GM18511 (cell line): ENCODE measurements around the gene FAM53B.

ENCODE experiments used
- ATAC-seq: cut with Tn5 transposase; IDR thresholded peaks from one replicate; pipeline ENCODE4 v1.9.1; 2021; ENCODE audit warnings: mild to moderate bottlenecking, moderate library complexity; ENCODE audit not compliant: unreplicated experiment

FAM53B gene

GRCh38 chr10:124698545-124699469 is 45.4 kb downstream of the FAM53B start:
- ATAC-seq = no peak

- peak; percentile 28 for ATAC-seq
These were observed 46.2 kb downstream of the FAM53B start for GRCh38 chr10:124697837-124698544.

GRCh38 chr10:124697443-124697836 is 46.7 kb downstream of the FAM53B start:
- ATAC-seq = no peak

- peak; percentile 77 for ATAC-seq
These were observed 47.5 kb downstream of the FAM53B start for GRCh38 chr10:124696446-124697392.

GRCh38 chr10:124695259-124695658 is 48.9 kb downstream of the FAM53B start:
- no peak for ATAC-seq

- no peak for ATAC-seq
These were observed 49.5 kb downstream of the FAM53B start for GRCh38 chr10:124694481-124695220.

GRCh38 chr10:124693801-124694416 is 50.3 kb downstream of the FAM53B start:
- ATAC-seq = no peak

GRCh38 chr10:124693396-124693795 is 50.8 kb downstream of the FAM53B start:
- ATAC-seq = no peak

- no peak for ATAC-seq
These were observed 52.1 kb downstream of the FAM53B start for GRCh38 chr10:124692100-124692446.

- no peak for ATAC-seq
These were observed 52.6 kb downstream of the FAM53B start for GRCh38 chr10:124691421-124692099.

GRCh38 chr10:124691002-124691401 is 53.2 kb downstream of the FAM53B start:
- ATAC-seq = no peak

GRCh38 chr10:124689911-124690498 is 54.2 kb downstream of the FAM53B start:
- ATAC-seq = no peak

GRCh38 chr10:124688889-124689670 is 55.1 kb downstream of the FAM53B start:
- ATAC-seq = peak; percentile 97

- peak; percentile 10 for ATAC-seq
These were observed 55.8 kb downstream of the FAM53B start for GRCh38 chr10:124688386-124688785.

- no peak for ATAC-seq
These were observed 57.3 kb downstream of the FAM53B start for GRCh38 chr10:124686707-124687376.

GRCh38 chr10:124685261-124685660 is 58.9 kb downstream of the FAM53B start:
- ATAC-seq = no peak

GRCh38 chr10:124683814-124684213 is 60.4 kb downstream of the FAM53B start:
- ATAC-seq = no peak
